ENCODE data around the gene TERB1.

The TERB1 gene

DNA sequence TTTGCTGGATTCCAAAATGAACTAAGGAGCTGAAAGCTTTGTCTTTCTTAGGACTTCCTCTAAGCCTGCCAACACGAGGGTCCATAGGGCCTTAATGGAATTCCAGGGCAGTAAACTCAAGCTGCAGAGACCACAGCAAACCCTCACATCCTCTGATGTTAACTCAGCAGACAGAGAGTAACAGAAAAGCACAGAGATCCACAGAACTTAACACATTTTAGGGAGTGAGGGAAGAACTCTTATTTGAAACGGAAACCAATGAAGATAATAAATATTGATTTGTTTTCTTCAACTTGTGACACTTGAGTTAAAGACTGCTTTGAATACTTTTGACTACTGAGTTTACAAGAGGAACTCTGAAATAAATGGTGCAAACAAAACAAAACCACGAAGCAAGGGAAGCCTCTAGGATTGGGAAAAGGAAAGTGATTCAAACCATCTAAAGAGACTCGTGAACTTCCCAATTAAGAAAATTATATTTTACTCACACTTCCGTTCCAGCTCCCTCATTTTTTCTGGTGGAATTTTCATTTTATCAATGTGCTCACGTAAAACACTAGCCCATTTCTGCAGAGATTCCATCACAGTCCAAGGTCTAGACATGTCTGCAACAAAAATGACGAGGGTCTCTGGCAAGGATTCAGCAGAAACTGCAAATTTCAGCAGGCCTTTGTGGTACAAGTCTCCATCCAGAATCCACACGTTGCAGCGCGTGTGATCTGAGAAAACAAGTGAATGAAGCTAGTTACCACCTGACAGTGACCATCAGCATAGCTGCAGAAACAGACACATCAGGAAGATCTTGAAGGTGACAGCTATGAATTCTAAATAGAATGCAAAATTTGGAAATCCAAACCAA, 59.2 kb downstream of the TERB1 start:
- peak; percentile 66 for DNase-seq (ENCODE audit: low spot score)

DNA sequence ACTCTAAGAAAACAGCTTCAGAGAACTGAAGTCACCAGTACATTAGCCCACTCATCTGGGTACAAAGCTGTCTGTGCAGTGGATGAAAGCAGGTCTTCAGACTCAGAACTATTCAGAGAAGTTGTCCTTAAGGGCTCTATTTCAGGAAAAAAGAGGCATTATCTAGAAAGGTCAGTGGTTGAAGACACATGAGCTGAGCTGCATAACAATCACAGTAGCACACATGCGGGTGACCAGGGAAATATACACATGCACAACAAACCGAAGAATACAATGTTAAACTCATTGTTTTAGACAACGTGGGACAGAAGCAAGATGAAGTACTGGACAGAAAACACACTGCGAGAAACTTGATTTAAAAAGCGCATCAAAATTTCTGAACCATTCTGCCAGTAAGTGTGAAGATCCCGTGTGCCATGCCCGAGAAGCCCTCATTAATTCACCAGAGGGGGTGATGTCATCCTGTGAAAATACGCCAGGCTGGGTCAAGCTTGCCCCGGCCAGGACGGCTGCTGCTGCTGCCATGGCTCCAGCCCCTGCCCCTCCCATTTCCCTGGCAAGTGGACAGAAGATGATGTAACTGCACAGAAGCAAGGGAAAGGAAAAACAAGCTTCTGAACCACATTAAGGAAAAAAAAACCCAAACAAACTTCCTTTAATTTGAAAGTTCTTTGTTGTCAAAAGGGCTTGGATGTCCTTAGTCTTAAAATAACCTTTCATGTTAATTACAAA, 60.0 kb downstream of the TERB1 start:
- DNase-seq (ENCODE audit: low spot score): peak; percentile 99

DNA sequence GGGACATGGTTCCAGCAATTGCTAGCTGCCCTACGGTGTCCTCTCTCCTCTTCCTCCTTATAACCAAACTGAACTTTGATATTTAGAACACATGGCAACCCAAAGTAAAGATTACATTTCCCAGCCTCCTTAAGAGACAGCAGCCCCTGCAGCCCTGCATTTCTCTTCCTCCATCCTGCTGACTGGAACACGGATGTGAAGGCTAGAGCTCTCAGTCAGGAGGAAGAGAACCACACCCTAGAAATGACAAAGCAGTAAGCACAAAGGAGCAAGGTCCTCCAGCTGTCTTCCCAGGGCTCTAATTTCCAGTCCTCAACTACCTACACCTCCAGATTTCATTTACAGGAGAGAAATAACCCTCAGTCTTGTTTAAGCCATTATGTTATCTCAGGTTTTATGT, 60.9 kb downstream of the TERB1 start:
- no peak for DNase-seq (ENCODE audit: low spot score)

DNA sequence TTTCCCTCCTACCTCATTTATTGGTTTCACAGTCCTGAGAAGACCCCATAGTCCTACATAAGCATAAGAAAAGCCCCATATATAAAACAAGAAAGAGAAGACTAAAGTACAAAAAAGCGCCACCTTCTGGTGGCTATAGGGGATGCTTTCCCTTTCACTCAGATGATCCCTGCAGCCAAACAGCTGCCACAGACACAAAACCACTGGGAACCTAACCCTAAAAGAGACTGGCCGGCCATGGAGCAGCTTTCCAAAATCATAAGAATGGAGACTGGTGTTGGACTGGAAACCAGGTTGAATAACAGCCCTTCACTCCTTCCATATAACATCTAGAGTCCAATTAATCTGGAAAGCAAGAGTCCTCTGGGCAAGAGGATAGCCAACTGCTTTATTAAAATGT, 61.4 kb downstream of the TERB1 start:
- DNase-seq (ENCODE audit: low spot score): peak; percentile 61

DNA sequence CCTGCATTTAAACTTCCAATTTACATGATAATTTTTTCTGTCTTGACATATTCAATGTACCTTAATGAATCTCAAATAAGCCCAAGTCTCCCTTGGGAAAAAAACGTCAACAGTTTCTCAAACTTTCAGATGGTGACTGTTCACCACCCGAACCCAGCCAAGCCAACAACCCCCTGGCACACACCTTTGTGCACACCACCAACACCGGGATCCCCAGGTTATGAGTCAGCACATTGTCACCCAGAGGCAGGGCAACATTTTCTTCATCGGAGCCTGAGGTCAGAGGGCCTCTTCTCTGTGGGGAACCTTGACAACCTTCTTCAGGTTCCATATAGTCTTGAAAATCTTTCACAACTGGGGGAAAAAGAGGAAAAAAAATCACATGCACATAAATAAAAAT, 65.5 kb downstream of the TERB1 start:
- DNase-seq (ENCODE audit: low spot score): no peak

DNA sequence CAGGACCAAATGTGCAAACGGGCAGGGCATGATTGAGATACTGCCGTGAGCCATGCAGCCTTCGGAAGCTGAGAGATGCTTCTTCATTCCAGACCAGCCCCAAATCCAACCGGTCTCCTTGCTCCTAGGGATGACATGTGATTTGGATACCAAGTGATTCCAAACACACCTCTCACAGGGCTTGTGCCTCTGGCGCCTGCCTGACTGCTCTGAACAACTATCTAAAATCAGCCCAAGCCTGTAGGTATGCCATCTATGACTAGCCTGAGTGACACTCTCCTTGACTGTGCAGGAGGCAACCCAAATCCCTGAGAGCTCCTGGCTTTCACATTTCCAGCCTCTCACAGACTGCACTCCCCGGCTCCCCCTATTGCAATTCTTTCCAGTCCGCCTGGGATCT, 70.3 kb downstream of the TERB1 start:
- no peak for DNase-seq (ENCODE audit: low spot score)

DNA sequence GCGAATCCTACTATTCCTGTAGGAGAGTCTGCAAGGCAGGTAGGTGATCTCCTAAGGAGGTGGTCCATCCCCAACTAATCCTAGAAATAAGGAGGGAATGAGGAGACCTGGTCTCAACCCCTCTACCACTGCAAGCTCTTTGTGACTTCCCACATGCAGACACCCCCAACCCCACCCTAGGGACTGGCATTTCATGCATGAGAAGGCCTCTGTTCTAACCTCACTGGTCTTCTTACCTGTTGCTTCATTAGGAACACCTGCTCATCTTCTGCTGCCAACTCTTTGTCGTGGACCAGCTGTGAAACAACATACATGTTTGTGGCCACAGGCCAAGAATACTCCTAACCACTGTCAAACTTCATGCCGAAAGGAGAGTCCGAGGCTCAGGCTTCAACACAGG, 72.6 kb downstream of the TERB1 start:
- DNase-seq (ENCODE audit: low spot score): no peak

DNA sequence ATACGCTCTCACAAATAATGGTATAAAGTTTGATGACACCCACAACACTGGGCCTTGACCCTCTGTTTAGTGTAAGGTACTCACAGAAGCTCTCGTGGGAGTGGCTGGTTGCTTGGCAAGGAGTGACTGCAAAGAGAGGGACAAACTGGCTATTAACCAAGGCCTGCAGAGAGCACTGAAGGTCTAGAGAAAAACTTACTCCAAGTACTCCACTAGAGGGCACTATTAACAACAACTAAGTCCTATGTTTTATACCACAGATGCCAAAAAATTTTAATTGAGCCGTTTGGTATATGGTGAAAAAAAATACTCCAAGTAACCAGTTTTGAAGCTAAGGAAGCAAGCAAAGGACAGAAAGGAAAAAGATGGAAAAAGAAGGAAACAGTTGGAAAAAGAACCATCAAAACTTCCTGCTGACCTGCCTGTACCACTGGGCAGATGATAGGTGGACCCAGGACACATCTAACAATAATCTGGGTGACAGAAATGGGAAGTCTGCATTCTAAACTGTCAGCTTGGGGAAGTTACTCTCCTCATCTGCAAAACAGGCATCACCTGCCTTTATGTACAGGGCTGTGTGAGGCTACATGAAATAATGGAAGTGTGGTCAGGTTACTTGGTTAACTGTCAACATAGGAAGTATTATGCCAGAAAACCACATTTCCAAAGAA, 73.1 kb downstream of the TERB1 start:
- DNase-seq (ENCODE audit: low spot score): peak; percentile 89

DNA sequence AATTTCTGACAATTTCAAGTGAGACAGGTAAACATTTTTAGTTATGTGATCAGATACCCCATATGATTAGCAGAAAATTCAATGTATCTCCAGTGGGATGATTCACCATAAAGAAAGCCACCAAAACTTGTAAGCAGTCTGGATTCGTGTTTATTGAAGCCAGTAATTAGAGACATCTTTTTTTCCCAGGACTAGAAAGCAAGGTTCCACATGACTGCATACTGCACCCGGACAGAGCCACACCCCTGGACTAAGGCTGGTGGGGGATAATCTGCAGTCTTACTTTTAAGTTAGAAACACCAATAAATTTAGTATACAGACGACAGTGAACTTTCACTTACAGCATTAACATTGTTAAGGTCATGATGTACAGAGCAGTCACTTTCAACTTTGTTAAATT, 80.6 kb downstream of the TERB1 start:
- DNase-seq (ENCODE audit: low spot score): no peak

DNA sequence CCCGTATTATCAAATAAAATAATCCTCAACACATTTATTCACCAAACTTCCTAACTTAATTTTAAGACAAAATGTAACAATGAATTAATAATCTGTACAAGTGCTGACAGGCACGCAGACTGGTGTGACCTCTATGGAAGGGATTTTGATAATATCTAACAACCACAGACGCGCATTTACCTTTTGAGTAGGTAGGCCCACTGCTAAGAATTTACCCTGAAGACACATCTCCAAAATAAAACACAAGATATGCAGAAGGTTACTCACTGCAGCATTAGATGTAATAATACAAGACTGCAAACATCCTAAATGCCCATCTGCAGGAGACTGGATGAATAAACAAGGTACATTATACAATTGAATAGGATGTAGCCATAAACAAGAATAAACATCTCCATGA, 82.1 kb downstream of the TERB1 start:
- DNase-seq (ENCODE audit: low spot score): no peak

DNA sequence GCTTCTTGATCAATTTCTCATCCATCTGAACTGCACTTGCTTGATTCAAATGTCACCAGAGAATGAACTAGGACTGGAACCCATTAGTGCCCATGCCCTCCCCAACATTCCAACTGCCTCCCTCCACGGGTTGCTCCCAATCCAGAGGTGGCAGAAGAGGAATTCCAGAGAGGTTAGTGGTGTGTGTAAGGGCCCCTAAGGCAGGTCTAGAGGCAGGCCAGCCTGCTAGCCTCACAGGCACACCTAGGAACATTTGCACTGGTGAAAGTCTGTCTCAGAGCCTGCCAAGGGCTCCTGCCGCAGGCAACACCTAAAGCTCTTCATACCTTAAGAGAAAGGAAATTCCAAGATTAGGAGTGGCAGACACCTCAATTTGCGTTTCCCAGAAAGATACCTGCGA, 83.6 kb downstream of the TERB1 start:
- no peak for DNase-seq (ENCODE audit: low spot score)

DNA sequence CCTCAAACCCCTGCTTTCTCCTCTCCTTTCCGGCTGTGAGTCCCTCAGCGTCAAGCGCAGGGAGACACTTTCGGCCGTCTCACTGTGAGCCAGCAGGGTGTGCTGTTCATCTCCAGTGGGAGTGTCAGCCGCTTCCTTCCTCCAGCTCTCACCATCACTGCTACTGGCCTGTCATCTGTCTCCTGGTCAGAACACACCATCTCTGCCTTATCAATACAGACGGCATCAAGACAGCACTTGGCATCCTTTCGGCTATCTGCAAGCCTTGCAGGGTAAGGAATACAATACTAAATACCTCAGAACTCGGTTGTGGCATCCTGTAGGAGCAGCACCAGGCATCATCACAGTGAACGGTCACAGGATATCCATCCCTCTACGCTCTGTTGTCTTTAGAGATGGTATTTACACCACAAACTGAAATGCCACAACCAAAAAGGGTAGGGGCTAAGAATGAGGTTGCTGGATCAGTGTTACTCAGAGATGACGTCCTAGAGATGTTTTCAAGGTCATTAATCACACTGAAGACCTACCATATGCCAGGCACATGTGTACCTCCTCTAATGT, 84.2 kb downstream of the TERB1 start:
- DNase-seq (ENCODE audit: low spot score): peak; percentile 57

DNA sequence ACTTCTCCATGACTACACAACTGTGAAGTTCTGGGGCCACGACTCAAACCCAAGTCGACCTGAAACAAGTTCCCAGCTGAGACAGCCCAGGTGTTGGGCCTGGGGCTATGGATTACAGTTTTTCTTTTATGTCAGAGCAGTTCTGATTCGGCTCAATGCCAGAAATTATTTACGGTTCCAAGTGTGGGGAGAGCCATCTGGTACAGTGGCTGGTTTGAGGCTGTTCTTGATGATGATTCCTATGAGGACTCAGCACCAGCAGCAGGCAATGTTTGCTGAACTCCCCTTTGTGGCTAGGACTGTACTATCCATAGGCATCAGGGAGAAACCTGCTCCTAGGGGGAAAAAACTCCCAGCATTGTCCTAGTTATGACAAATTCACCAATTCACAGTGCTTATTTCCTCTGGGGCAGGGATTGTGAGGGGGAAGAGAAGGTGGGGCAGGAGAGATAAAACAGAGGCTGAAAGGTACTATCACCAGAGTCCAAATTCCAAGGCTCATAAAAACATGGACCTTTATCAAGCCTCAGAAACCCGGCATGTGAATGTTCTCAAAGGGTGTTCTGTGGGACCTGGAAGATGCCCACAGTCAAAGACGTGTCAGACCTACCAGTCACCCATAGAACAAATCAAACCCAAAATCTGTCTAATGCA, 86.6 kb downstream of the TERB1 start:
- no peak for DNase-seq (ENCODE audit: low spot score)

DNA sequence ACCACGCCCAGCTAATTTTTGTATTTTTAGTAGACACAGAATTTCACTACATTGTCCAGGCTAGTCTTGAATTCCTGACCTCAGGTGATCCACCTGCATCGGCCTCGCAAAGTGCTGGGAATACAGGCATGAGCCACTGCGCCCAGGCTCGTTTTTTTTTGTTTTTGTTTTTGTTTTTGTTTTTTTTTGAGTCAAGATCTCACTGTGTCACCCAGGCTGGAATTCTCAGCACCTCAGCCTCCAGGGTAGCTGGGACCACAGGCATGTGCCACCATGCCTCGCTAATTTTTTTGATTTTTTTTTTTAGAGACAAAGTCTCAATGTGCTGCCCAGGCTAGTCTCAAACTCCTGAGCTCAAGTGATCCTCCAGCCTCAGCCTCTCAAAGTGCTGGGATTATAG, 87.3 kb downstream of the TERB1 start:
- DNase-seq (ENCODE audit: low spot score): no peak

DNA sequence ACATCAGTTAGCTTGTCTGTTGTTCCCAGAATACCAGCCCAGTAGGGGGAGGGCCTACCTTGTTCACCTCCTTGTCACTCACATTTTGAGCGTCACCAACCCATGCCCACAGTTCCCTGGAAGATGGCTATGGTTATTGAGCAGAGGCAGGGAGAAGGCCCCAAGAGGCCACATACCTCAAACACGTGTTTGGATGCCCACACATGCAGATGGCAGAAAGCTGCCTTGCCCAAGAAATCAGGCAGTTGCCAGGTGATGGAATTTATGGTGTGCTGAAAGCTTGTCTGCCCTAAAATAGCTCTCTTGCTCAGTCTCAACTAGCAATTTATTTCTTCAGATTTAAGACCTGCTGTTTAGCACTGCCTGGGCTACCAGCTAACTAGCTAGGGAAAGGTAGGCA, 88.3 kb downstream of the TERB1 start:
- no peak for DNase-seq (ENCODE audit: low spot score)

DNA sequence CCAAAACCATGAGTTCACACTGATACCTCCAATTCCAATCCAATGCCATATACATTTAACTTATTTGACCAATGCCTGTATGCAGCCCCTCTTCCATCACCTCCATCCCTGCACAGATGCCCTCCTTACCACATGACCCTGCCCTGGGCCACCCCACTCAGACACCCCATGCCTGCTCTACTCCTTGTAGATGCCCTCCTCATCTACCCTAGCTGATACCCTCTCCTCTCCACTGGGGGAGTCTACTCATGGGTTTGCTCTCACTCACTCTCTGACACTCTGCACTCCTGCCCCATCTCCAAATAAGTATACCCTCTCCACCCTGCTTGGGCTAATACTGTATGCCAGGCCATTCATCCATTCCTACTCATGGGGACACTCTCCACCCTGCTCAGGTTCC, 88.9 kb downstream of the TERB1 start:
- DNase-seq (ENCODE audit: low spot score): no peak

DNA sequence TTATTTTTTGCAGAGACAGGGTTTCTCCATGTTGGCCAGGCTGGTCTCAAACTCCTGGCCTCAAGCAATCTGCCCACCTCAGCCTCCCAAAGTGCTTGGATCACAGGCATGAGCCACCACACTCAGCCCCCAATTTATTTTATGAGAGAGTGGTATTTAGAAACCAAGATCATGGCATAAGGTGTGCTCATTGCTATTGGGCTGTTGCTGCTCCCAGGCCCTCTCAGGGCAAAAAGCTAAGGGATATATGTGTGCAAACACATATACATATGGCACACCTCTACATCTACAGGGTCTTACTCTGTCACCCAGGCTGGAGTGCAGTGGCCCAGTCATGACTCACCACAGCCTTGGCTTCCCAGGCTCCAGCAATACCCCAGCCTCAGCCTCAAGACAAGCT, 89.8 kb downstream of the TERB1 start:
- DNase-seq (ENCODE audit: low spot score): no peak

DNA sequence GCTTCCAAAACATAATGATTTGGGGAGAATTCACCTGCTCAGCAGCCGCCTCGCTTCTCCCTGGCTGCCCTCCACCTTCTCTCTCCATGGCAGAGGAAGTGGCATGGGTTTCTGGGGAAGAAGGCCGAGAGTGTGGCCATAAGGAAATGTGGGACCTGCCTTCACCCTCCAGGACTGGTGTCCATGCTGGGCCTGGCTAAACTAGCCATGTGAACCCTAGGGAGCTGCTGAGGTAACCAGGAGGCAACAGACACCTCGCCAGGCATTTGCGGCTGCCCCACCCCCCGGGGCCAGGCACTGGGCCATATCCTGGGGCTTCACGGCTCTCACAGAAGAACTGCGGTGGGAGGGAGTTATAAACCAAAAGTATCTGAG, 94.9 kb downstream of the TERB1 start:
- DNase-seq (ENCODE audit: low spot score): no peak

DNA sequence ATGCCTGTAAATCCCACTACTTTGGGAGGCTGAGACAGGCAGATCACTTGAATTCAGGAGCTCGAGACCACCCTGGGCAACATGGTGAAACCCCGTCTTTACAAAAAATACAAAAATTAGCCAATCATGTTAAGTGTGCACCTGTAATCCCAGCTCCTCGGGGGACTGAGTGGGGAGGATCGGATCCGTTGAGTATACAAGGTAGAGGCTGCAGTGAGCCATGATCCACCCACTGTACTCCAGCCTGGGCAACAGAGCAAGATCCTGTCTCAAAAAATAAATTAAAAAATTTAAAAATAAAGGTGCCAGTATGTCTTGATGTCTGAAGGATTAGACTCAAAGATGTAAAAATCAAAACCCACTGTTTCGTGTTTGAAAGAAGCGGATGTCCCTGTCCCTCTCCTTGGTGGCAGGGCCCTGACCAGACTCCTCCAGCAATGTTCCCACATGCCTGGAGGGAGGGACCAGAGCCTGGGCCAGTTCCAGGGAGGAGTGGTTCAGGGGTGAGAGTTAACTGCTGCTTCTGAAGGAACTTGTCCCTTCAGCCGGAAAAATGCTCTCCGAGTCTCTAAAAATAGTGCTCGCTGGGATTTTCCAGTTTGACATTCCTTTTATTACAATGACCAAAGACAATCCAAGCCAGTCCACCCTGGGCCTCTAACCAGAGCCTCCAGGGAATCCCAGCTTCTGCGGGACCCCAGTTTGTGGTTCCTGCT, 95.4 kb downstream of the TERB1 start:
- peak; percentile 50 for DNase-seq (ENCODE audit: low spot score)
